Measurements from ENCODE around the gene NTN5. TPM values are rescaled to one million over a fixed set of nuclear protein-coding genes. Genes with fewer than 3 reads are reported as not detected.

Gene NTN5
- total RNA-seq, 1 donor from 2014 or later: 7.1 TPM

DNA sequence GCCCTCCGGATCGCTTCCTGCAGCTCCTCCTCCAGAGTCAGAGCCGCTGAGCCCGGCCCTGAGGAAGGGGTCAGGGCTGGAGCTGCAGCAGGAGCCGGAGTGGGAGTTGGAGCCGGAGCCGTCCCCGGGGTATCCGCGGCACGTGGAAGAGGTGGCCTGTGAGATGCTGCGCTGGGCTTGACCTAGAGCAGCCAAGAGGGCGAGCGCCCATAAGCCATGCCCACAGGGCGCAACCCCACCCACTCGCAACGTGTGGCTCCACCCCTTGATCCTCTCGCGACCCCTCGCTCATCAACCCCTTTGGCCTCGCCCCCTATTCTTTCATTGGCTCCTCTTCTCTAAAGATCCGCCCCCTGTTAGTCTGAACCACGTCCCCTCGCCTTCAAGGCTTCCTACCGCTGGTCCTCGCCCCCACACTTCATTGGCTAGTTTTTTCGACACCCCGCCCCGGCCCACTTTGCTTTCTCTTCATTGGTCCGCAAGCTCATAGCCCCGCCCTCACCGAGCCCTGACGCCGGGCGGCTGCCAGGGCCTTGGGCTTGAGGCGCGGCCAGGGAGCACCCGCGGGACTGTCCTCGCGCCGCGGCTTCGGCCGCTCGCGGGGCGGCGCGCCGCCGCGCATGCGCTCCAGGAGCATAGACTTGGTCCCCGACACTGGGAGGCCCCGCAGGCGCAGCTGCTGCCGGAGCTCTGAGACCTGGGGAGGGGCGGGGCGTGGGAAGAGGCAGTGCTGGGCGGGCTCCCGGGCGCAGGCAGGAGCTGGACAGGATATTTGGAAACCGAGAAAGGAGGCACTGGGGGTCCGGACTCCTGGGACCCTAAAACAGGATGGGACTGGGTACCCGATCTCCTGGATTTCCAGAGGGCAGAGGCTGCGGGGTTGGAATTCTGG is 41.3 kb upstream of the NTN5 start:
- Mint-ChIP-seq H3K27ac (peak overlapping the region; percentile 97), H3K4me3 (peak overlapping the region; percentile 90), H3K27me3 (ENCODE audit: low read depth) (no peaks in the 10 kb centered on the region), H3K36me3 (peaks cover 12% of the 10 kb centered on the region), H3K4me1 (peaks cover 38% of the 10 kb centered on the region), H3K9me3 (peaks cover 4% of the 10 kb centered on the region)
- TF ChIP-seq, protein P1, sequence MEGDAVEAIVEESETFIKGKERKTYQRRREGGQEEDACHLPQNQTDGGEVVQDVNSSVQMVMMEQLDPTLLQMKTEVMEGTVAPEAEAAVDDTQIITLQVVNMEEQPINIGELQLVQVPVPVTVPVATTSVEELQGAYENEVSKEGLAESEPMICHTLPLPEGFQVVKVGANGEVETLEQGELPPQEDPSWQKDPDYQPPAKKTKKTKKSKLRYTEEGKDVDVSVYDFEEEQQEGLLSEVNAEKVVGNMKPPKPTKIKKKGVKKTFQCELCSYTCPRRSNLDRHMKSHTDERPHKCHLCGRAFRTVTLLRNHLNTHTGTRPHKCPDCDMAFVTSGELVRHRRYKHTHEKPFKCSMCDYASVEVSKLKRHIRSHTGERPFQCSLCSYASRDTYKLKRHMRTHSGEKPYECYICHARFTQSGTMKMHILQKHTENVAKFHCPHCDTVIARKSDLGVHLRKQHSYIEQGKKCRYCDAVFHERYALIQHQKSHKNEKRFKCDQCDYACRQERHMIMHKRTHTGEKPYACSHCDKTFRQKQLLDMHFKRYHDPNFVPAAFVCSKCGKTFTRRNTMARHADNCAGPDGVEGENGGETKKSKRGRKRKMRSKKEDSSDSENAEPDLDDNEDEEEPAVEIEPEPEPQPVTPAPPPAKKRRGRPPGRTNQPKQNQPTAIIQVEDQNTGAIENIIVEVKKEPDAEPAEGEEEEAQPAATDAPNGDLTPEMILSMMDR (IDR thresholded peaks at IDR 0.05; ENCODE audit: unreplicated experiment): no peak
- peak; percentile 98 to 99 for DNase-seq (ENCODE audit: low spot score in 2 of 2, unreplicated experiment in 2 of 2)

DNA sequence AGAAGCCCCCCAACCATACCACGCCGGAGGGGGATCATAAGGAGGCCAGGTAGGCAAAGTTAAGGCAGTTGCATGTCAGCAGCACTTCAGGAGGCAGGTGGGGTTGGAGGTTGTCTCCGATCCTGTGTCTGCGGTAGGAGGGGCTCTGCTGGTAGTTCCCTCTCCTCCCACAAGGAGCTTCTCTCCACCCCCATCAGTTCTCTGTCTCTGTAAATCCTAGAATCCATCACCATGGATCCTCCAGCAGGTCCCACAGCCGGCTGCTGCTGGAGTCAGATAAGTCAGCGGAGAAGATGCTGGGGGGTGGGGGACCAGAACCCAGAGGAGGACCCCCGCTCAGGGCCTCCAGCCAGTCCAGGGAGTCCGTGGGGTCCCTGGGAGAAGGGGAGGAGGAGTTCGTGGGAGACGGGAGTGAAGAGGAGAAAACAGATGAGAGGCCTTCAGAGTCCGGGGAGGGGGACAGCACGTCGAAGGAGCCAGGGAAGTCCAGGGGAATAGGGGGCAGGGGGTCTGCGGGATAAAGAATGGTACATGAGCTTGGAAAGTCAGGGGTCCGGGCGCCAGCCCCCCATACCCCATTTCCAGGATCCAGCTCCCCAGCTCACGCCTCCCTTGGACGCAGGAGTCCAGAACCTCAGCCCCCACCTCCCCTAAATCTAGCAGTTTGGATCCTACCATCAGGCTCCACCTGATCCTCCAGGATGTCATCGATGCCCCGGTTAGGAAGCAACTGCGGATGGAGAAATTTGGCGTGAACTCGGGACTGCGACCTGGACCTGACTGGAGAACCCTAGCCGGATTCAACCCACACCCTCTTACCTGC is 40.4 kb upstream of the NTN5 start:
- peaks cover 8% of the 10 kb centered on the region for H3K9me3 Mint-ChIP-seq
- TF ChIP-seq, protein P1 (IDR thresholded peaks at IDR 0.05; ENCODE audit: unreplicated experiment): peak; percentile 11
- H3K27ac Mint-ChIP-seq: peak overlapping the region; percentile 90
- peak overlapping the region; percentile 90 for H3K4me3 Mint-ChIP-seq
- DNase-seq (ENCODE audit: low spot score in 2 of 2, unreplicated experiment in 2 of 2): peak in 1 of 2 experiments; percentile 46
- peaks cover 14% of the 10 kb centered on the region for H3K36me3 Mint-ChIP-seq
- H3K27me3 Mint-ChIP-seq (ENCODE audit: low read depth): no peaks in the 10 kb centered on the region
- peaks cover 39% of the 10 kb centered on the region for H3K4me1 Mint-ChIP-seq

DNA sequence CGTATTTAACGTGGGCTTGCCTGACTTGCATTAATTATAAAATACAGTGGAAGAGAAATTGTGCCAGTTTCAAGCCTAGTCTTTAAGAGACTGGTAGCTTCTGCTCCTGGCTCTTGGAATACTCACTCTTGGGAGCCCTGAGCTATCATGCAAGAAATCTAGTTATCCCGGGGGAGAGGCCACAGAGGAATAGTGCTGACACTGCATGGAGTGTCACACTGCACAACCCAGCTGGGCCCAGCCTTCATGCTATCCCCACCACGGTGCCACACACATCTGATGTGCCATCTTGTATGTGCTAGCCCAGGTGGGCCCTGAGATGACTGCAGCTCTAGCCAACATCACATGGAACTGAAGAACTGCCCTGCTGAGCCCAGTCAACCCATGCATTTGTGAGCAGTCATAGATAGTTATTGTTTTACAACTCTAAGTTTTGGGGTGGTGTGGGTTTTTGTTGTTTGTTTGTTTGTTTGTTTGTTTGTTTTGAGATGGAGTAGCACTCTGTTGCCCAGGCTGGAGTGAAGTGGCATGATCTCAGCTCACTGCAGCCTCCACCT is 38.4 kb upstream of the NTN5 start:
- TF ChIP-seq, protein P1 (IDR thresholded peaks at IDR 0.05; ENCODE audit: unreplicated experiment): no peak
- Mint-ChIP-seq H3K4me1 (peaks cover 30% of the 10 kb centered on the region), H3K9me3 (peaks cover 8% of the 10 kb centered on the region), H3K4me3 (no peak overlapping the region), H3K36me3 (peaks cover 18% of the 10 kb centered on the region), H3K27ac (no peak overlapping the region), H3K27me3 (ENCODE audit: low read depth) (no peaks in the 10 kb centered on the region)
- no peak for DNase-seq (ENCODE audit: low spot score in 2 of 2, unreplicated experiment in 2 of 2)

DNA sequence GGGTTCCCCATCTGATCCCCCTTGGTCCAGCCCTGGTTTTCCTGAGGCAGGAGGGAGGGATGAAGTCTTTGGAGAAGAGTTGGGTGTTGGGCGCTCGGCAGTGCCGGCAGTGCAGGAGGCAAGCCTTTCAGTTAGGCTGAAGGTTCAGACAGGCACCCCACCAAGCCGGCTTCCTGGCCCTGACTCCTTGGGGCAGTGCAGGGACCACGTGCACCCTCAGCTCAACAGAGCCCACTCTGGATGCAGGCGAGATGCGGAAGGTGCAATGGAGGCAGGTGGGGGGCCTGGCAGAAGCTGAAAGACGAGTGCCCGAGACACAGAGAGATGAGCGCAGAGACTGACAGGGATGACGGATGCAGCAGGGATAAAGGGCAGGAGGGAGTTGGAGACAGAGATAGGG is 35.7 kb upstream of the NTN5 start:
- TF ChIP-seq, protein P1 (IDR thresholded peaks at IDR 0.05; ENCODE audit: unreplicated experiment): no peak
- Mint-ChIP-seq H3K4me3 (no peak overlapping the region), H3K9me3 (peaks cover 8% of the 10 kb centered on the region), H3K36me3 (peaks cover 37% of the 10 kb centered on the region), H3K27me3 (ENCODE audit: low read depth) (no peaks in the 10 kb centered on the region), H3K27ac (no peak overlapping the region), H3K4me1 (peaks cover 13% of the 10 kb centered on the region)
- no peak for DNase-seq (ENCODE audit: low spot score in 2 of 2, unreplicated experiment in 2 of 2)

DNA sequence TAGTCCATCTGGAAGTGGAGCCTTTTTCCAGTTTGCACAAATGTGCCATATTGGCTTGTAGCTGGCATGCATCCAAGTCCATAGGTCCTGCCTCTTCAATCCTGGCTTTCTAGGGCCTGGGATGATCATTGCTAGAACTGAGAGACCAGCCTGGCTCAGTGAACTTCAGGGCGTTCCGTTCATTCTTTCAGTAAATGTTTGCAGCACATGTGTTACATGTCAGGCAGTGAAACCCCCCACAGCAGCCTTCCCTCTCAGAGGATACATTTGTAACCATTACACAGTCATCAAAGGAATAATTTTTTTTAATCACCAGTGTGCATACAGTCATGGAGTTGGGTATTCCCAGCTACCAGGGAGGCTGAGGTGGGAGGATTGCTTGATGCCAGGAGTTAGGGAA is 32.6 kb upstream of the NTN5 start:
- no peaks in the 10 kb centered on the region for H3K27me3 Mint-ChIP-seq (ENCODE audit: low read depth)
- TF ChIP-seq, protein P1 (IDR thresholded peaks at IDR 0.05; ENCODE audit: unreplicated experiment): no peak
- no peak overlapping the region for H3K4me3 Mint-ChIP-seq
- H3K36me3 Mint-ChIP-seq: peaks cover 44% of the 10 kb centered on the region
- no peak overlapping the region for H3K27ac Mint-ChIP-seq
- peaks cover 6% of the 10 kb centered on the region for H3K4me1 Mint-ChIP-seq
- DNase-seq (ENCODE audit: low spot score in 2 of 2, unreplicated experiment in 2 of 2): no peak
- peaks cover 4% of the 10 kb centered on the region for H3K9me3 Mint-ChIP-seq
